ENCODE measurements around the gene ARHGDIA. TPM values are rescaled to one million over a fixed set of nuclear protein-coding genes. Genes with fewer than 3 reads are reported as not detected.

The ARHGDIA gene
- total and polyA plus RNA-seq, 4 donors: 163 to 422 (median 307) TPM

DNA sequence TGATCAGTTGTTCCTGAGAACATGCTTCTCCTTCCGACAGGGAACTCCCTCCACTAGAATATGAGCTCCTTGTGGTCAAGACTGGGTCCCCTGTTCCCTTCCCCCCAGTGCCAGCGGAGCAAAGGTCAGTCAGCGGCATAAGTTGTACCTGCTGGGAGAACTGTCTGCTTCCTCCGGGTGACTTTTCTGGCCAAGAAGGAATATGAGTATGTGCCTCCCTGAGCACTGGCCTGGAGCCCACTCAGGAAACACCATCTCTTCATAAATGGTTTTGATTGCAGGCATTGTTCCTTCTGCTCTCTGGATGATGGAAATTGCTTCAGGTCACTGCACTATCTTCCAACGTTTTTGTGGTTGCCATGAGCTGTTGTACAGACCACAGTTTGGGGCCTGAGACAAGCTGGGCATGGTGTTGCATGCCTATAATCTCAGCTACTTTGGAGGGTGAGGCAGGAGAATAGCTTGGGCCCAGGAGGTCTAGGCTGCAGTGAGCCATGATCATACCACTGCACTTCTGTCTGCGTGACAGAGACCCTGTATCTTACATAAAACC, 7.9 kb downstream of the ARHGDIA start:
- H3K9me3 ChIP-seq (ENCODE audit: control insufficient read depth, low read length): no peaks in the 10 kb centered on the region
- H3K27ac ChIP-seq (ENCODE audit: low read depth in 1 of 2, low read length in 2 of 2): no peak overlapping the region
- intact Hi-C loops (cut with DNase I): loop anchor here in 1 of 2 donors (5.0 kb wide), 1 partner anchor 41 kb away; no protein-coding TSS in a partner anchor
- ATAC-seq (ENCODE audit: low FRiP score) (no peak), DNase-seq (no peak)
- H3K4me3 ChIP-seq (ENCODE audit: low read length in 2 of 2): no peak overlapping the region
- H3K4me1 ChIP-seq (ENCODE audit: control insufficient read depth in 1 of 2, insufficient read depth in 2 of 2, low read length in 2 of 2): peaks cover 3 to 4% of the 10 kb centered on the region in 2 donors
- H3K36me3 ChIP-seq (ENCODE audit: control insufficient read depth in 1 of 2, insufficient read depth in 2 of 2, low read length in 1 of 2): peaks cover 0 to 3% of the 10 kb centered on the region in 2 donors
- H3K27me3 ChIP-seq (ENCODE audit: control insufficient read depth in 1 of 2, insufficient read depth in 2 of 2, low read length in 1 of 2): peaks cover 0 to 13% of the 10 kb centered on the region in 2 donors
- 75 to 78% methylated on average over 6 of the region's 6 CpGs for WGBS, 2 donors

DNA sequence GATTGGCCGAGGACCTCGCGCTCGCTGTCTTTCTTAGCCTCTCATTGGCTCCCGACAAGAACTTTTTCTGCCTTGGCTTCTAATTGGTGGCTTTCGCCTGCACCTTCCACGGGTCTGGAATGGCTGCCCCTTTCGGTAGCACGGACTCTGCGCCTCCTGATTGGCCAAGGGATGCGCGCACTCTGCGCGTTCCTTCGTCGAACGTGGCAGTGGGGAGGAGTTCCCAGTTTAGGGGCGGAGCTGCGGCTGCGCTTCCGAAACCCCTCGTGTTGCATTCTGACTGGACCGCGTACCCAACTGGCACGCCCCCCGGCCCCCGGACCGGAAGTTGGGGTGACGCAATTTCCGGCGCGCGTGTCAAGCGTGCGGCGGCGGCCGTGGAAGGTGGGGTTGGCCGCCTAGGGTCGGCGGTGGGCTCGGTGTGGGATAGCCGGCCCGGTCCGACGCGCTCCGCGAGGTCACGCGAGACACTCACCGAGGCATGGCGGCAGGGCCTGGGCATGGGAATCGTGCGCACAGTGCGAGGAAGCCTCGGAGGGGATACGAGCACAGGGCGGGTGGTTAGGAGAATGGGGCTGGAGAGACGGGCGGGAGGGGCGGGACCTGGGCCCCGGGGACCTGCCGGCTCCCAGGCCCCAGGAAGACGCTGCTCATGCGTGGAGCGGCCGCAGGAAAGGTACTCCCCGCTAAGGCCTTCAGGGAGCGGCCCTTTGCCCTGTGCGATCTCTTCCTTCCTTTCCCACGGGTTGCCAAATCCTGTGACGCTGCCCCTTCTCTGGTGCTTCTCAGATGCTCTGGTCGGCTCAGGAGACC, 10.2 kb downstream of the ARHGDIA start:
- Histone ChIP-seq H3K27ac (ENCODE audit: low read depth in 1 of 2, low read length in 2 of 2) (peak overlapping the region; percentile 46 to 80), H3K4me3 (ENCODE audit: low read length in 2 of 2) (peak overlapping the region; percentile 53 to 63), H3K4me1 (ENCODE audit: control insufficient read depth in 1 of 2, insufficient read depth in 2 of 2, low read length in 2 of 2) (peaks cover 3 to 4% of the 10 kb centered on the region in 2 donors), H3K27me3 (ENCODE audit: control insufficient read depth in 1 of 2, insufficient read depth in 2 of 2, low read length in 1 of 2) (peaks cover 0 to 2% of the 10 kb centered on the region in 2 donors), H3K9me3 (ENCODE audit: control insufficient read depth, low read length) (no peaks in the 10 kb centered on the region), H3K36me3 (ENCODE audit: control insufficient read depth in 1 of 2, insufficient read depth in 2 of 2, low read length in 1 of 2) (peaks cover 0 to 1% of the 10 kb centered on the region in 2 donors)
- 0% methylated on average over 69 to 74 of the region's 74 CpGs for WGBS, 2 donors
- DNase-seq (peak; percentile 99 to 100), ATAC-seq (ENCODE audit: low FRiP score) (peak; percentile 99)
- intact Hi-C loops (cut with DNase I): loop anchor here in 1 of 2 donors (5.0 kb wide), 1 partner anchor 39 kb away; no protein-coding TSS in a partner anchor

DNA sequence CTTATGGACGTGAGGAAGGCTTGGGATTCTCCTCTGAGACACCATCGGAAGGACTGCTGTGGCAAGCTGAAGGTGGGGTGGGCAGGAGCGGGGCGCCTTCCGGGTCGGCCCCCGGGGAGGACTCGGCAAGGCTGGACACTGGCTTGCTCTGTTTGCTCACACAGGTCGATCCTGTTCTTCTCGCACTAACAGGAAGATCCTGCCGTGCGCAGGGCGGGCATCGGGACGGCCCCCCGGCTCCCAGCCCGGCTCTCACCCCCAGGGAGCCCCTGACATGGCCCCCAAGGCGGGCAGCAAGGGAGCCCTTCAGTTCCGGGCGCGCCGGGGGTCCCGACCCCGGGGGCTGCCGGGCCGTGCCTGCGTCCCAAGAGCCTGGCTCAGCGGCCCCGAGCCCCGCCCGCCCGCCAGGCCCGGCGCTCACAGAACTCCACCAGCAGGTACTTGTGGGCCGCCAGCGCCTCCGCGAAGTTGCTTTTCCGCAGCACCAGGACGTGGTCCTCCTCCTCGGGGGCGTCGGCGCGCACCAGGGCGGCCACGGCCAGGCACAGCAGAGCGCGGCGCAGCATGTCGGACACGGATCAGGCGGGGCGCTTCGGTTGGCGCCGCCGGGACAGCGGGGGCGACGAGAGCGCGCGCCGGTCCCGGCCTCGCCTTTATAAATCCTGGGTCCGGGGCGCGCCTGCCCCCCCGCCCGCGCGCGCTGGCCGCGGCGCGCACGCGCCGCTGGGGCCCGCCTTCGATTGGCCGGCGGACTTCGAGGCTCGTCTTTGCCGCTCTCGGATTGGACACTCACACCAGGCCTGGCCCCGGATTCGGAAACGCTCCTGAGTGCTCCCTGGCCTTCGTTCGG, 11.0 kb downstream of the ARHGDIA start, which contains the start of gene P4HB:
TSS of gene P4HB (minus strand) at position 630 of the 850 bp plus-strand sequence. CDS start at position 566, 64 bp downstream.
- peaks cover 3 to 4% of the 10 kb centered on the region in 2 donors for H3K4me1 ChIP-seq (ENCODE audit: control insufficient read depth in 1 of 2, insufficient read depth in 2 of 2, low read length in 2 of 2)
- no peak for ATAC-seq (ENCODE audit: low FRiP score)
- no peaks in the 10 kb centered on the region for H3K9me3 ChIP-seq (ENCODE audit: control insufficient read depth, low read length)
- 0 to 1% methylated on average over 93 to 95 of the region's 95 CpGs for WGBS, 2 donors
- intact Hi-C loops (cut with DNase I): loop anchor here in 1 of 2 donors (5.0 kb wide), 1 partner anchor 38 kb away; no protein-coding TSS in a partner anchor
- H3K27ac ChIP-seq (ENCODE audit: low read depth in 1 of 2, low read length in 2 of 2): peak within 1 kb of the TSS; percentile 46 to 80
- H3K36me3 ChIP-seq (ENCODE audit: control insufficient read depth in 1 of 2, insufficient read depth in 2 of 2, low read length in 1 of 2): peaks cover 0 to 1% of the 10 kb centered on the region in 2 donors
- DNase-seq: peak in 1 of 2 donors; percentile 99
- peaks cover 0 to 2% of the 10 kb centered on the region in 2 donors for H3K27me3 ChIP-seq (ENCODE audit: control insufficient read depth in 1 of 2, insufficient read depth in 2 of 2, low read length in 1 of 2)
- H3K4me3 ChIP-seq (ENCODE audit: low read length in 2 of 2): peak within 1 kb of the TSS; percentile 93 to 99

DNA sequence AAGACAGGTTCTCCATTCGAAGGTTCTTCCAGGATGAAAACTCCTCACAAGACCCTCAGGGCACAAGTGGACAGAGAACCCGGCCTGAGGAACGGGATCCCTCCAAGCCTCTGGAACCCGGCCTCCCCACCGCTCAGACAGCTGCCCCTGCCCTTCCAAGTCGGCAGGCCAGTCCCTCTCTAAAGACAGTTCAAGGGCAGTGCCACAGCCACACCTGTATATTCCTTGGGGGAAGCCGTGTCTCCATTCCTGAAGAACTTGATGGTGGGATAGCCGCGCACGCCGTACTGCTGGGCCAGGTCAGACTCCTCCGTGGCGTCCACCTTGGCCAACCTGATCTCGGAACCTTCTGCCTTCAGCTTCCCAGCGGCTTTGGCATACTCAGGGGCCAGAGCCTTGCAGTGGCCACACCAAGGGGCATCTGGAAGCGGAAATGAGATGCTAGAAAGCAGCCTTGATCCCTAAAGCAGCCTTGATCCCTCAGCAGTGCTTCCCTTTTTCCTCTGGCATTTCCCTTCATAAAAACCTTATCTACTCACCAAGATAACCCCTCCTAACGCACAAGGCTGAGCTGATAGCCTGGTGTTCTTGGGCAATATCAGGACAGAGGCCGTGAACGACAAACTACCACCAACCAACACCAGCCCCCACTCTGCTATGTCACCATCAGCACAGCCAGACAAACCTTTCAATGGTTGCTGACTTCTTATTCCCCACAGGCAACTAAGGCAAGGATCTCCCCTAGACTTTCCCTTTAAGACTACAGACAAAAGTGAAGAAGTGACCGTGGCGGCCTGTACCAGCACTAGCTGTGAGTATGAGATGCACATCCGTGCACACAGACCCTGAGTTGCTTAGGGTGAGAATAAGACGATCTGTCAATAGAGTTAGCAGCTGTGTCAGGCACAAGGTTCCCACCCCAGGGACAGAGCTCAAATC, 11.9 kb downstream of the ARHGDIA start:
- DNase-seq (no peak), ATAC-seq (ENCODE audit: low FRiP score) (no peak)
- WGBS, 2 donors: 47 to 48% methylated on average over 23 of the region's 23 CpGs
- Histone ChIP-seq H3K4me3 (ENCODE audit: low read length in 2 of 2) (peak overlapping the region; percentile 93 to 99), H3K27me3 (ENCODE audit: control insufficient read depth in 1 of 2, insufficient read depth in 2 of 2, low read length in 1 of 2) (peaks cover 0 to 2% of the 10 kb centered on the region in 2 donors), H3K4me1 (ENCODE audit: control insufficient read depth in 1 of 2, insufficient read depth in 2 of 2, low read length in 2 of 2) (peaks cover 3 to 4% of the 10 kb centered on the region in 2 donors), H3K27ac (ENCODE audit: low read depth in 1 of 2, low read length in 2 of 2) (no peak overlapping the region), H3K9me3 (ENCODE audit: control insufficient read depth, low read length) (no peaks in the 10 kb centered on the region), H3K36me3 (ENCODE audit: control insufficient read depth in 1 of 2, insufficient read depth in 2 of 2, low read length in 1 of 2) (peaks cover 0 to 1% of the 10 kb centered on the region in 2 donors)
- intact Hi-C loops (cut with DNase I): no loop called here

DNA sequence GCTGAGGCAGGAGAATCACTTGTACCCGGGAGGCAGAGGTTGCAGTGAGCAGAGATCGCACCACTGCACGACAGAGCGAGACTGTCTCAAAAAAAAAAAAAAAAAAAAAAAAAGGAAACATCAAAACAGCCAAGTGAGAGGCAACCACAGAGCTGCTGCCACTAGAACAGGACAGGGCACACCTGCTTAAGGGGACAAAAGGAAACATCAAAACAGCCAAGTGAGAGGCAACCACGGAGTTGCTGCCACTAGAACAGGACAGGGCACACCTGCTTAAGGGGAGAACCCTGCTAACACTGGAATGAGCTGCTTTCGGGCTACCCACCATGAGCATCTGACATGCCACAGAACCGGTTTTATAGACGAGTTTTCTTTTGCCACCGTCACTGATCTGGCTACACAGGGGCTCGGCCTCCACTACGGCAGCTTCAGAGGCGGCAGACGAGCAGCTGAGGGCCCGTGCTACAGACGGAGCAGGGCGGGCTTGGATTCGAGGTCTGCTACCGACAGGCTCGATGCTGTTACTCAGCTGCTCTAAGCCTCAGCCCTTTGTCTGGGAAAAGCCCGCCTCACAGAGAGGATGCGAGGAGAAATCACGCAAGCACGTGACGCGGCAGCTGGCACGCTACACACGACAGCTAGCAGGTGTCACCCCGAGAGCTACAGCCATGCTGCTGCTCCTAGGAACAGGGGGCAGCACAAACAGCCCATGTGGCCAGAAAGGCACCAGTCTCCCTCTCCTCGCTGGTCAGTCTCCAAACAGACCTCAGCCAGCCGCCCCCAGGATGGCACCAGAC, 12.8 kb downstream of the ARHGDIA start:
- H3K27me3 ChIP-seq (ENCODE audit: control insufficient read depth in 1 of 2, insufficient read depth in 2 of 2, low read length in 1 of 2): peaks cover 0 to 2% of the 10 kb centered on the region in 2 donors
- 83 to 85% methylated on average over 30 of the region's 30 CpGs for WGBS, 2 donors
- no peaks in the 10 kb centered on the region for H3K9me3 ChIP-seq (ENCODE audit: control insufficient read depth, low read length)
- H3K27ac ChIP-seq (ENCODE audit: low read depth in 1 of 2, low read length in 2 of 2): no peak overlapping the region
- H3K4me3 ChIP-seq (ENCODE audit: low read length in 2 of 2): no peak overlapping the region
- peaks cover 3 to 4% of the 10 kb centered on the region in 2 donors for H3K4me1 ChIP-seq (ENCODE audit: control insufficient read depth in 1 of 2, insufficient read depth in 2 of 2, low read length in 2 of 2)
- DNase-seq (no peak), ATAC-seq (ENCODE audit: low FRiP score) (no peak)
- H3K36me3 ChIP-seq (ENCODE audit: control insufficient read depth in 1 of 2, insufficient read depth in 2 of 2, low read length in 1 of 2): peaks cover 0 to 3% of the 10 kb centered on the region in 2 donors
- intact Hi-C loops (cut with DNase I): no loop called here

DNA sequence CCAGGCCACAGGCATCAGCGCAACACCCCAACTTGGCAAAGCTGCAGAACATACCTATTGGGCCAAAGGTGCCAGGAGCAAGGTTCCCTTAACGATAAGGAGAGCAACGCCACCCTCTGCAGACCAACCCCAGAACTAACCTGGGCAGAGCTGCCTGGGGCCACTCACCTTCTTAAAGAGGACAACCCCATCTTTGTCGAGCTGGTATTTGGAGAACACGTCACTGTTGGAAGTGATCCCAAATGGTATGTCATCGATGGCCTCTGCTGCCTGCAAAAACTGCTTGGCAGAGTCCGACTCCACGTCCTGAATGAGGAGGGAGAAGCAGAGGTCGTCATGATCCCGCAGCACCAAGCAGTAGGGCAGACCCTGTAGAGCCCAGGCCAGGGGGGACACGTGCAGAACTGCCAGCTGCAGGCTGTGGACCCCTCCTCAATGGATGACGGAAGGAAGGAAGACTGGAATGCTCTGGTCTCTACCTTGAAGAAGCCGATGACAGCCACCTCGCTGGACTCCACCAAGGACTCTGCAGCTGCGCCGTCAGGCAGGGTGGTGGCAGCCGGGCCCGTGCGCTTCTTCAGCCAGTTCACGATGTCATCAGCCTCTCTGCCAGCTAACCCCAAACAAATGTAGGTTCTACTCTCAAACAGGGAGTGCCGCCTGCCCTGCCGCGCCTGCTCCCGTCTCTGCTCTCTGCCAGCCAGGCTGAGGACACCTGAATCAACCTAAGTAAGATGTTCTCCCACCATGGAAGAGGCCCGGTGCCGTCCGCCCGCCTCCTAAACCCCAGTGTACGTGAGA, 16.0 kb downstream of the ARHGDIA start:
- ATAC-seq (ENCODE audit: low FRiP score): no peak
- H3K27me3 ChIP-seq (ENCODE audit: control insufficient read depth in 1 of 2, insufficient read depth in 2 of 2, low read length in 1 of 2): peaks cover 0 to under 1% of the 10 kb centered on the region in 2 donors

DNA sequence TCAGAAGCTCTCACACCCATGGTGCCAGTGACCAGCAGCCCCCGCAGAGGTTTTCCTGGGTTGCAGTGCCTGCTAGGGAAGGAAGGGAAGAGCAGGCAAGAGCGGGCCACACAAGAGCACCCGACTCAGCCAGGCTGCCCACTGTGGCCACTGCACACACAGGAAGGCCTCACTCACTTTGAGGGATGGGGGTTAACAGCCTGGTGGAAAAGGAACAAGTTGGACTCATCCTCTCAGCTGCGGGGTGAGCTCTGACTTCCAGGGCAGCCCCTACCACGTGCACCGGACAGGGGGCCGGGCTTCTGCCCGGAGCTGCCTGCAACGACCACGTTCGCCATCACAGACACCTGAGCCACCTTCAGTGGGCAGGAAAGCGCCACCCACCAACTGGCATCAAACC, 18.9 kb downstream of the ARHGDIA start:
- no peaks in the 10 kb centered on the region for H3K27me3 ChIP-seq (ENCODE audit: control insufficient read depth in 1 of 2, insufficient read depth in 2 of 2, low read length in 1 of 2)
- no peaks in the 10 kb centered on the region for H3K9me3 ChIP-seq (ENCODE audit: control insufficient read depth, low read length)
- DNase-seq (no peak), ATAC-seq (ENCODE audit: low FRiP score) (no peak)
- H3K4me1 ChIP-seq (ENCODE audit: control insufficient read depth in 1 of 2, insufficient read depth in 2 of 2, low read length in 2 of 2): no peaks in the 10 kb centered on the region
- H3K27ac ChIP-seq (ENCODE audit: low read depth in 1 of 2, low read length in 2 of 2): no peak overlapping the region
- H3K36me3 ChIP-seq (ENCODE audit: control insufficient read depth in 1 of 2, insufficient read depth in 2 of 2, low read length in 1 of 2): peaks cover 0 to 7% of the 10 kb centered on the region in 2 donors
- no peak overlapping the region for H3K4me3 ChIP-seq (ENCODE audit: low read length in 2 of 2)
- WGBS, 2 donors: 91 to 92% methylated on average over 12 of the region's 12 CpGs
- intact Hi-C loops (cut with DNase I): no loop called here

More for the DNA sequence above, 16.0 kb downstream of the ARHGDIA start:
- 62 to 63% methylated on average over 29 of the region's 29 CpGs for WGBS, 2 donors
- peaks cover 3 to 4% of the 10 kb centered on the region in 2 donors for H3K4me1 ChIP-seq (ENCODE audit: control insufficient read depth in 1 of 2, insufficient read depth in 2 of 2, low read length in 2 of 2)
- H3K9me3 ChIP-seq (ENCODE audit: control insufficient read depth, low read length): no peaks in the 10 kb centered on the region
- H3K36me3 ChIP-seq (ENCODE audit: control insufficient read depth in 1 of 2, insufficient read depth in 2 of 2, low read length in 1 of 2): peaks cover 0 to 7% of the 10 kb centered on the region in 2 donors
- intact Hi-C loops (cut with DNase I): no loop called here
- no peak for DNase-seq
- H3K27ac ChIP-seq (ENCODE audit: low read depth in 1 of 2, low read length in 2 of 2): no peak overlapping the region
- H3K4me3 ChIP-seq (ENCODE audit: low read length in 2 of 2): no peak overlapping the region

Measured in aorta (tissue), 5 donors.